ENCODE results near the gene CCR3. TPM values are rescaled to one million over a fixed set of nuclear protein-coding genes. Genes with fewer than 3 reads are reported as not detected.

CCR3 gene
- total RNA-seq, 2 donors from 2014 or later = not detected

- no peak for ATAC-seq
- Histone ChIP-seq H3K9me3 (no peaks in the 10 kb centered on the region), H3K4me3 (no peak overlapping the region), H3K27me3 (no peaks in the 10 kb centered on the region), H3K4me1 (no peaks in the 10 kb centered on the region), H3K36me3 (replicated peaks in 1 of 2; ENCODE audit: insufficient read depth in 1 of 2, low read depth in 2 of 2) (no peaks in the 10 kb centered on the region), H3K27ac (no peak overlapping the region)
- TF ChIP-seq POLR2A (IDR thresholded peaks at IDR 0.05) (no peak), CTCF (IDR thresholded peaks at IDR 0.05) (no peak)
- WGBS, 2 donors = 51 to 73% methylated on average over 4 of the region's 4 CpGs
- intact Hi-C loops (cut with DNase I) = no loop called here
- DNase-seq = no peak
Observed at GRCh38 chr3:46238386-46238785, 3.9 kb upstream of the CCR3 start.

- Histone ChIP-seq H3K4me3 (no peak overlapping the region), H3K27me3 (no peaks in the 10 kb centered on the region), H3K36me3 (replicated peaks in 1 of 2; ENCODE audit: insufficient read depth in 1 of 2, low read depth in 2 of 2) (no peaks in the 10 kb centered on the region), H3K9me3 (no peaks in the 10 kb centered on the region), H3K4me1 (no peaks in the 10 kb centered on the region), H3K27ac (no peak overlapping the region)
- no peak for ATAC-seq
- WGBS, 2 donors = 68 to 76% methylated on average over 3 of the region's 3 CpGs
- intact Hi-C loops (cut with DNase I) = no loop called here
- DNase-seq = no peak
- TF ChIP-seq POLR2A (IDR thresholded peaks at IDR 0.05) (no peak), CTCF (IDR thresholded peaks at IDR 0.05) (no peak)
Observed at GRCh38 chr3:46239301-46239938, 2.8 kb upstream of the CCR3 start.

GRCh38 chr3:46239952-46240351 lies 2.3 kb upstream of the CCR3 start:
- no peaks in the 10 kb centered on the region for H3K36me3 ChIP-seq (replicated peaks in 1 of 2; ENCODE audit: insufficient read depth in 1 of 2, low read depth in 2 of 2)
- no peak overlapping the region for H3K27ac ChIP-seq
- DNase-seq (no peak), ATAC-seq (no peak)
- no peaks in the 10 kb centered on the region for H3K9me3 ChIP-seq
- TF ChIP-seq CTCF (IDR thresholded peaks at IDR 0.05) (no peak), POLR2A (IDR thresholded peaks at IDR 0.05) (no peak)
- H3K27me3 ChIP-seq = no peaks in the 10 kb centered on the region
- no peaks in the 10 kb centered on the region for H3K4me1 ChIP-seq
- no peak overlapping the region for H3K4me3 ChIP-seq
- intact Hi-C loops (cut with DNase I) = no loop called here
- WGBS, 2 donors = 37 to 69% methylated on average over 2 of the region's 2 CpGs

GRCh38 chr3:46243560-46243959 lies 1.3 kb downstream of the CCR3 start:
- no peak for ATAC-seq

More at GRCh38 chr3:46243560-46243959, 1.3 kb downstream of the CCR3 start:
- TF ChIP-seq CTCF (IDR thresholded peaks at IDR 0.05) (no peak), POLR2A (IDR thresholded peaks at IDR 0.05) (no peak)
- intact Hi-C loops (cut with DNase I) = no loop called here
- Histone ChIP-seq H3K27ac (no peak overlapping the region), H3K4me1 (no peaks in the 10 kb centered on the region), H3K27me3 (no peaks in the 10 kb centered on the region), H3K36me3 (replicated peaks in 1 of 2; ENCODE audit: insufficient read depth in 1 of 2, low read depth in 2 of 2) (no peaks in the 10 kb centered on the region), H3K9me3 (no peaks in the 10 kb centered on the region), H3K4me3 (no peak overlapping the region)
- DNase-seq = no peak
- WGBS, 2 donors = 65 to 67% methylated on average over 2 of the region's 2 CpGs

All from body of pancreas (tissue), 4 donors.